GM18870 (cell line): Measurements from ENCODE around the gene VPS37B.
"Not testable (repeated sequence)": the region's sequence is repeated elsewhere in the genome, so short reads cannot be mapped to it uniquely, and the experiment has no call there.

ENCODE experiments used
- ATAC-seq: cut with Tn5 transposase; IDR thresholded peaks from one replicate; pipeline ENCODE4 v1.9.1; 2021; ENCODE audit warnings: moderate library complexity; ENCODE audit not compliant: unreplicated experiment

VPS37B gene

GRCh38 chr12:122909442-122910288 is 13.7 kb upstream of the VPS37B start:
- no peak for ATAC-seq

GRCh38 chr12:122908915-122909314 is 13.0 kb upstream of the VPS37B start:
- no peak for ATAC-seq

- ATAC-seq, result not testable (repeated sequence)
These were observed 9.3 kb upstream of the VPS37B start for GRCh38 chr12:122905258-122905657.

GRCh38 chr12:122903693-122904034 is 7.7 kb upstream of the VPS37B start:
- no peak for ATAC-seq

GRCh38 chr12:122902854-122903692 is 7.1 kb upstream of the VPS37B start:
- ATAC-seq, result no peak

- ATAC-seq, result no peak
These were observed 4.0 kb upstream of the VPS37B start for GRCh38 chr12:122899887-122900286.

GRCh38 chr12:122896662-122897061 is 738 bp upstream of the VPS37B start:
- ATAC-seq, result no peak

GRCh38 chr12:122895320-122895703 is 612 bp downstream of the VPS37B start:
- ATAC-seq, result no peak

GRCh38 chr12:122894193-122895121 is 1.5 kb downstream of the VPS37B start:
- ATAC-seq, result no peak

- ATAC-seq, result no peak
These were observed 2.4 kb downstream of the VPS37B start for GRCh38 chr12:122893208-122894153.

- not testable (repeated sequence) for ATAC-seq
These were observed 3.2 kb downstream of the VPS37B start for GRCh38 chr12:122892724-122893123.

GRCh38 chr12:122891661-122892525 is 4.0 kb downstream of the VPS37B start:
- no peak for ATAC-seq

- ATAC-seq, result no peak
These were observed 6.0 kb downstream of the VPS37B start for GRCh38 chr12:122889761-122890520.

- ATAC-seq, result no peak
These were observed 7.6 kb downstream of the VPS37B start for GRCh38 chr12:122888232-122888752.

GRCh38 chr12:122887819-122888212 is 8.1 kb downstream of the VPS37B start:
- ATAC-seq, result peak; percentile 23

GRCh38 chr12:122886851-122887818 is 8.8 kb downstream of the VPS37B start:
- ATAC-seq, result peak; percentile 83

- ATAC-seq, result no peak
These were observed 9.8 kb downstream of the VPS37B start for GRCh38 chr12:122886161-122886560.
